HepG2 (cell line): ENCODE results near the gene THY1. TPM values are rescaled to one million over a fixed set of nuclear protein-coding genes. Genes with fewer than 3 reads are reported as not detected.

ENCODE experiments used
- DMAP1 ChIP-seq: IDR thresholded peaks from 2 replicates; pipeline ENCODE4 v1.6.1; 2016
- EP300 ChIP-seq, 3 experiments: sonication (generic) in 1 of 3; formaldehyde crosslinking in 1 of 3; IDR thresholded peaks; 2 replicates each; pipeline versions ENCODE4 v1.5.1 to v1.6.1; 2011 to 2020; ENCODE audit warnings: low read depth in 2 of 3, low read length in 2 of 3, borderline replicate concordance in 1 of 3, improper control_type of control experiment in 1 of 3, mild to moderate bottlenecking in 1 of 3, missing genetic modification reagents in 1 of 3, moderate library complexity in 1 of 3
- FOSL2 ChIP-seq: sonication (generic); formaldehyde crosslinking; IDR thresholded peaks from 2 replicates; pipeline ENCODE4 v1.4.0; 2020; ENCODE audit warnings: missing genetic modification reagents
- GPBP1L1 ChIP-seq: sonication (generic); formaldehyde crosslinking; IDR thresholded peaks from 2 replicates; pipeline ENCODE4 v1.5.0; 2020; ENCODE audit warnings: mild to moderate bottlenecking, missing genetic modification reagents
- NFYB ChIP-seq: sonication (generic); formaldehyde crosslinking; IDR thresholded peaks from 2 replicates; pipeline ENCODE4 v1.4.0; 2020; ENCODE audit warnings: missing genetic modification reagents
- NR2F6 ChIP-seq, 2 experiments: IDR thresholded peaks; 2 replicates each; pipeline ENCODE4 v1.6.1; 2016; ENCODE audit warnings: antibody characterized with exemption in 1 of 2, mild to moderate bottlenecking in 1 of 2
- SAFB2 ChIP-seq: sonication (generic); formaldehyde crosslinking; IDR thresholded peaks from 2 replicates; pipeline ENCODE4 v1.5.1; 2020; ENCODE audit warnings: missing genetic modification reagents, low read depth, mild to moderate bottlenecking, borderline replicate concordance
- SMAD9 ChIP-seq: sonication (generic); formaldehyde crosslinking; IDR thresholded peaks from 2 replicates; pipeline ENCODE4 v1.5.1; 2020; ENCODE audit warnings: mild to moderate bottlenecking, missing genetic modification reagents
- SOX13 ChIP-seq, 3 experiments: fragments of 450-650 bp in 1 of 3; sonication (generic) in 1 of 3; formaldehyde crosslinking in 1 of 3; IDR thresholded peaks in 2 of 3; conservative IDR thresholded peaks in 1 of 3; 2 replicates each; pipeline versions ENCODE4 v1.5.0 to v1.6.1; 2016 to 2020; ENCODE audit warnings: antibody characterized with exemption in 1 of 3, mild to moderate bottlenecking in 1 of 3, missing compliant biosample characterization in 1 of 3, missing genetic modification reagents in 1 of 3, moderate library complexity in 1 of 3
- ZBTB21 ChIP-seq: sonication (generic); formaldehyde crosslinking; IDR thresholded peaks from 2 replicates; pipeline ENCODE4 v1.4.0; 2020; ENCODE audit warnings: missing genetic modification reagents
- ZMYM4 ChIP-seq: sonication (generic); formaldehyde crosslinking; IDR thresholded peaks from 2 replicates; pipeline ENCODE4 v1.8.1; 2023; ENCODE audit warnings: mild to moderate bottlenecking, missing genetic modification reagents
- ZNF264 ChIP-seq: sonication (generic); formaldehyde crosslinking; IDR thresholded peaks from 2 replicates; pipeline ENCODE4 v1.4.0; 2020; ENCODE audit warnings: missing genetic modification reagents
- ZNF441 ChIP-seq: sonication (generic); formaldehyde crosslinking; IDR thresholded peaks from 2 replicates; pipeline ENCODE4 v1.7.0; 2021; ENCODE audit warnings: missing genetic modification reagents, borderline replicate concordance
- ZNF484 ChIP-seq: sonication (generic); formaldehyde crosslinking; IDR thresholded peaks from 2 replicates; pipeline ENCODE4 v1.5.1; 2020; ENCODE audit warnings: mild to moderate bottlenecking, low read depth, missing genetic modification reagents, borderline replicate concordance
- ZNF720 ChIP-seq: sonication (generic); formaldehyde crosslinking; IDR thresholded peaks from 2 replicates; pipeline ENCODE4 v1.4.0; 2020; ENCODE audit warnings: missing genetic modification reagents
- ZSCAN9 ChIP-seq: IDR thresholded peaks from 2 replicates; pipeline ENCODE4 v1.6.1; 2016; ENCODE audit warnings: borderline replicate concordance
- polyA plus RNA-seq, 8 experiments: library from polyadenylated mRNA; depleted of rRNA in 3 of 8; stranded (reverse) in 7 of 8; unstranded in 1 of 8; fragments of >200 nt; fragmentation: Illumina TruSeq in 4 of 8; extraction: Trizol in 4 of 8; gene quantifications; 2 replicates each; pipeline versions ENCODE4 v1.2.1 to v1.2.3, GENCODE V29; 2011 to 2016; ENCODE audit warnings: low read depth in 4 of 8, missing spikeins in 1 of 8, mixed read lengths in 1 of 8; ENCODE audit not compliant: insufficient read depth in 1 of 8
- total RNA-seq, 5 experiments: library from RNA; depleted of rRNA; stranded (reverse); fragments of >200 nt; fragmentation: Illumina TruSeq; extraction: Trizol; gene quantifications; 2 replicates each; pipeline ENCODE4 v1.2.3, GENCODE V29; 2016; ENCODE audit warnings: low read depth in 1 of 5
- TF ChIP-seq, protein P1 (sequence below): IDR thresholded peaks from 2 replicates; pipeline ENCODE4 v1.6.1; 2012; ENCODE audit warnings: inconsistent platforms
- TF ChIP-seq, protein P2 (sequence below): sonication (generic); formaldehyde crosslinking; IDR thresholded peaks from 2 replicates; pipeline ENCODE4 v1.4.0; 2020; ENCODE audit warnings: missing genetic modification reagents
- TF ChIP-seq, protein P3 (sequence below): sonication (generic); formaldehyde crosslinking; IDR thresholded peaks from 2 replicates; pipeline ENCODE4 v1.9.0; 2021; ENCODE audit warnings: missing genetic modification reagents, borderline replicate concordance
- TF ChIP-seq, protein P4 (sequence below): sonication (generic); formaldehyde crosslinking; IDR thresholded peaks from 2 replicates; pipeline ENCODE4 v1.4.0; 2020; ENCODE audit warnings: low read depth, mild to moderate bottlenecking, missing genetic modification reagents

The THY1 gene
- total and polyA plus RNA-seq, 2 of the 13 experiments (the other 11 are each of a cell fraction or from before 2014, with no cell fraction given), result not detected

DNA sequence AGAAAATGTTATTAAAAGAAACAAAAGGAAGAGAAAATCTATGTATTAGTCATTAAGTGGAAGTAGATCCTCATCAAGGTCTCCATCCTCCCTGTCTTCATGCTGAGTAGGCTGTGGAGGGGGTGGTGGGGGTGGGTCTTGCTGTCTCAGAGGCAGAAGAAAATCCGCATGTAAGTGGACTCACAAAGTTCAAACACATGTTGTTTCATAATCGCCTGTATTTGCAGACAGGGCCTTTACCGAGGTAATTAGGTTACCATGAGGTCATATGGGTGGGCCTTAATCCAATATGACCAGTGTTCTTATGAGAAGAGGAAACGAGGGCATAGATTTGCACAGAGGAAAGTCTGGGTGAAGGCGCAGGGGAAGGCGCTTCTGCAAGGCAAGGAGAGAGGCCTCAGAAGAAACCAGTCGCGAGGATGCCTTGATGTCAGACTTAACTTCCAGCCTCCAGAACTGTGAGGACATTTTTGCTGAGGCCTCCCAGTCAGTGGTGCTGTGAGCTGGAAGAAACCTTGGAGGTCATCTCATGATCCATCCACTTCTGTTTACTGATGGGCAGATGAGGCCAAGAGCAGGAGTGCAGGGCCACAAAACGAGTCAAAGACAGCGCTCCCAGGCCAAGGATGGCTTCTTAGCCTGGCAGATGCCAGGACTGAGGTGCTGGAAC lies 49.3 kb upstream of the THY1 start (continued):
- TF ChIP-seq EP300 (IDR thresholded peaks at IDR 0.05; ENCODE audit: low read depth in 2 of 2, low read length in 2 of 2) (0 out of 4 replicates have a peak, but pooled peaks of 1 of the 2 experiments have one; percentile 24), EP300 (CRISPR knock-in tag; IDR thresholded peaks at IDR 0.05; ENCODE audit: borderline replicate concordance) (no peak), ZSCAN9 (CRISPR knock-in tag) (no peak), ZNF720 (no peak), ZNF441 (0 out of 2 replicates have a peak, but pooled peaks have one; percentile 23), NR2F6 (IDR thresholded peaks at IDR 0.05) (0 out of 2 replicates have a peak, but pooled peaks have one; percentile 32), NR2F6 (CRISPR knock-in tag; IDR thresholded peaks at IDR 0.05) (peak; percentile 15; the same call in 1 of the 2 replicates), ZNF264 (CRISPR knock-in tag) (no peak), NFYB (CRISPR knock-in tag) (no peak), FOSL2 (CRISPR knock-in tag) (0 out of 2 replicates have a peak, but pooled peaks have one; percentile 5), ZNF484 (no peak), GPBP1L1 (CRISPR knock-in tag) (no peak), SMAD9 (no peak), ZMYM4 (no peak), SOX13 (IDR thresholded peaks at IDR 0.05) (no peak), SOX13 (CRISPR knock-in tag; conservative IDR thresholded peaks at IDR 0.05 in 1 of 2, IDR thresholded peaks at IDR 0.05 in 1 of 2) (0 out of 4 replicates have a peak, but pooled peaks of 1 of the 2 experiments have one; percentile 7), SAFB2 (CRISPR knock-in tag) (no peak), ZBTB21 (CRISPR knock-in tag) (0 out of 2 replicates have a peak, but pooled peaks have one; percentile 30), DMAP1 (CRISPR knock-in tag) (0 out of 2 replicates have a peak, but pooled peaks have one; percentile 36)
- TF ChIP-seq, protein P1, sequence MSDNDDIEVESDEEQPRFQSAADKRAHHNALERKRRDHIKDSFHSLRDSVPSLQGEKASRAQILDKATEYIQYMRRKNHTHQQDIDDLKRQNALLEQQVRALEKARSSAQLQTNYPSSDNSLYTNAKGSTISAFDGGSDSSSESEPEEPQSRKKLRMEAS, result peak; percentile 16; the same call in 1 of the 2 replicates
- TF ChIP-seq, protein P2, sequence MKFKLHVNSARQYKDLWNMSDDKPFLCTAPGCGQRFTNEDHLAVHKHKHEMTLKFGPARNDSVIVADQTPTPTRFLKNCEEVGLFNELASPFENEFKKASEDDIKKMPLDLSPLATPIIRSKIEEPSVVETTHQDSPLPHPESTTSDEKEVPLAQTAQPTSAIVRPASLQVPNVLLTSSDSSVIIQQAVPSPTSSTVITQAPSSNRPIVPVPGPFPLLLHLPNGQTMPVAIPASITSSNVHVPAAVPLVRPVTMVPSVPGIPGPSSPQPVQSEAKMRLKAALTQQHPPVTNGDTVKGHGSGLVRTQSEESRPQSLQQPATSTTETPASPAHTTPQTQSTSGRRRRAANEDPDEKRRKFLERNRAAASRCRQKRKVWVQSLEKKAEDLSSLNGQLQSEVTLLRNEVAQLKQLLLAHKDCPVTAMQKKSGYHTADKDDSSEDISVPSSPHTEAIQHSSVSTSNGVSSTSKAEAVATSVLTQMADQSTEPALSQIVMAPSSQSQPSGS (CRISPR knock-in tag), result peak; percentile 37; the same call in 1 of the 2 replicates
- TF ChIP-seq, protein P3, sequence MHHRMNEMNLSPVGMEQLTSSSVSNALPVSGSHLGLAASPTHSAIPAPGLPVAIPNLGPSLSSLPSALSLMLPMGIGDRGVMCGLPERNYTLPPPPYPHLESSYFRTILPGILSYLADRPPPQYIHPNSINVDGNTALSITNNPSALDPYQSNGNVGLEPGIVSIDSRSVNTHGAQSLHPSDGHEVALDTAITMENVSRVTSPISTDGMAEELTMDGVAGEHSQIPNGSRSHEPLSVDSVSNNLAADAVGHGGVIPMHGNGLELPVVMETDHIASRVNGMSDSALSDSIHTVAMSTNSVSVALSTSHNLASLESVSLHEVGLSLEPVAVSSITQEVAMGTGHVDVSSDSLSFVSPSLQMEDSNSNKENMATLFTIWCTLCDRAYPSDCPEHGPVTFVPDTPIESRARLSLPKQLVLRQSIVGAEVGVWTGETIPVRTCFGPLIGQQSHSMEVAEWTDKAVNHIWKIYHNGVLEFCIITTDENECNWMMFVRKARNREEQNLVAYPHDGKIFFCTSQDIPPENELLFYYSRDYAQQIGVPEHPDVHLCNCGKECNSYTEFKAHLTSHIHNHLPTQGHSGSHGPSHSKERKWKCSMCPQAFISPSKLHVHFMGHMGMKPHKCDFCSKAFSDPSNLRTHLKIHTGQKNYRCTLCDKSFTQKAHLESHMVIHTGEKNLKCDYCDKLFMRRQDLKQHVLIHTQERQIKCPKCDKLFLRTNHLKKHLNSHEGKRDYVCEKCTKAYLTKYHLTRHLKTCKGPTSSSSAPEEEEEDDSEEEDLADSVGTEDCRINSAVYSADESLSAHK, result no peak
- TF ChIP-seq, protein P4, sequence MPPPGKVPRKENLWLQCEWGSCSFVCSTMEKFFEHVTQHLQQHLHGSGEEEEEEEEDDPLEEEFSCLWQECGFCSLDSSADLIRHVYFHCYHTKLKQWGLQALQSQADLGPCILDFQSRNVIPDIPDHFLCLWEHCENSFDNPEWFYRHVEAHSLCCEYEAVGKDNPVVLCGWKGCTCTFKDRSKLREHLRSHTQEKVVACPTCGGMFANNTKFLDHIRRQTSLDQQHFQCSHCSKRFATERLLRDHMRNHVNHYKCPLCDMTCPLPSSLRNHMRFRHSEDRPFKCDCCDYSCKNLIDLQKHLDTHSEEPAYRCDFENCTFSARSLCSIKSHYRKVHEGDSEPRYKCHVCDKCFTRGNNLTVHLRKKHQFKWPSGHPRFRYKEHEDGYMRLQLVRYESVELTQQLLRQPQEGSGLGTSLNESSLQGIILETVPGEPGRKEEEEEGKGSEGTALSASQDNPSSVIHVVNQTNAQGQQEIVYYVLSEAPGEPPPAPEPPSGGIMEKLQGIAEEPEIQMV, result no peak
